GM12892 (cell line): ENCODE measurements around the gene RGS7.

ENCODE experiments used
- POLR2A ChIP-seq: IDR thresholded peaks from 2 replicates; pipeline ENCODE4 v1.6.1; 2011; ENCODE audit warnings: low read depth, low read length, control low read depth
- POLR2AphosphoS5 ChIP-seq: IDR thresholded peaks from 2 replicates; pipeline ENCODE4 v1.6.1; 2011; ENCODE audit warnings: low read depth, low read length, control low read depth

GRCh38 chr1:240739139-240739538 is 617.9 kb downstream of the RGS7 start:
- no peak for TF ChIP-seq POLR2A
- TF ChIP-seq POLR2AphosphoS5, result no peak
